Astrocyte (in vitro differentiated cells and primary cell): ENCODE results near the gene BEST2.

Experiments used
- EZH2 ChIP-seq: IDR thresholded peaks from 2 replicates; pipeline ENCODE4 v1.6.1; 2012; ENCODE audit warnings: mild to moderate bottlenecking, low read length, inconsistent platforms; ENCODE audit not compliant: insufficient read depth
- TF ChIP-seq, protein P1 (sequence below): IDR thresholded peaks from 2 replicates; pipeline ENCODE4 v1.5.1; 2011; ENCODE audit warnings: low read depth, mild to moderate bottlenecking, inconsistent platforms, low read length, moderate library complexity; ENCODE audit not compliant: insufficient read depth

DNA sequence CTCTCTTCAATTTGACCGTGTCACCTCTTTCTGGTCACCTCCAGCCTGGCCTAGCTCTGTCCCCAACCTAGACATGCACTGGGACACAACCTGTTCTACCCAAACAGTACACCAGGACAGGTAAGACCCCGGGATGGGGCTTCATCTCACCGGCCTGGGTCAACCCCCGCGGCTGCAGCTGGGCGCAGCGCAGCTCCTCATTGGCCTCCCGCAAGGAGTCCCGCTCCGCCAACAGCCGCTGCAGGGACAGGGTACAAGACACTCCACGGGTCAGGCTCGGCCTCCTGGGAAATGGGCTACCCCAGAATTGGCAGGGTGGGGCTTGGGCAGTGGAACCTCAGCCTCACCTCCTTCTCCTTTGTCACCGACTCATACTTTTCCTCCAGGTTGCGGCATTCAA is 16.1 kb downstream of the BEST2 start:
- TF ChIP-seq, protein P1, sequence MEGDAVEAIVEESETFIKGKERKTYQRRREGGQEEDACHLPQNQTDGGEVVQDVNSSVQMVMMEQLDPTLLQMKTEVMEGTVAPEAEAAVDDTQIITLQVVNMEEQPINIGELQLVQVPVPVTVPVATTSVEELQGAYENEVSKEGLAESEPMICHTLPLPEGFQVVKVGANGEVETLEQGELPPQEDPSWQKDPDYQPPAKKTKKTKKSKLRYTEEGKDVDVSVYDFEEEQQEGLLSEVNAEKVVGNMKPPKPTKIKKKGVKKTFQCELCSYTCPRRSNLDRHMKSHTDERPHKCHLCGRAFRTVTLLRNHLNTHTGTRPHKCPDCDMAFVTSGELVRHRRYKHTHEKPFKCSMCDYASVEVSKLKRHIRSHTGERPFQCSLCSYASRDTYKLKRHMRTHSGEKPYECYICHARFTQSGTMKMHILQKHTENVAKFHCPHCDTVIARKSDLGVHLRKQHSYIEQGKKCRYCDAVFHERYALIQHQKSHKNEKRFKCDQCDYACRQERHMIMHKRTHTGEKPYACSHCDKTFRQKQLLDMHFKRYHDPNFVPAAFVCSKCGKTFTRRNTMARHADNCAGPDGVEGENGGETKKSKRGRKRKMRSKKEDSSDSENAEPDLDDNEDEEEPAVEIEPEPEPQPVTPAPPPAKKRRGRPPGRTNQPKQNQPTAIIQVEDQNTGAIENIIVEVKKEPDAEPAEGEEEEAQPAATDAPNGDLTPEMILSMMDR = no peak
- TF ChIP-seq EZH2 = no peak
